ENCODE measurements around the gene HDAC10. TPM values are rescaled to one million over a fixed set of nuclear protein-coding genes. Genes with fewer than 3 reads are reported as not detected.

Gene HDAC10
- total RNA-seq, 1 experiment from 2014 or later, result 45.0 TPM

GRCh38 chr22:50196256-50196655 lies 54.8 kb downstream of the HDAC10 start:
- H3K27me3 Mint-ChIP-seq (ENCODE audit: low read depth), result no peaks in the 10 kb centered on the region
- H3K4me2 ChIP-seq (ENCODE audit: insufficient read depth, insufficient read length, low read length), result no peak overlapping the region
- no peak overlapping the region for H2BK15ac ChIP-seq (ENCODE audit: low read depth, low read length)
- no peak overlapping the region for H3K18ac ChIP-seq (ENCODE audit: insufficient read length, low read depth, low read length)
- TF ChIP-seq CTCF (conservative IDR thresholded peaks at IDR 0.05), result no peak
- H3K56ac ChIP-seq (ENCODE audit: insufficient read length, low read depth, low read length), result no peak overlapping the region
- no peak overlapping the region for H3K27ac ChIP-seq (ENCODE audit: insufficient read length, low read depth, low read length)
- peaks cover 3 to 20% (median 12%) of the 10 kb centered on the region in 3 experiments for H3K36me3 Mint-ChIP-seq (ENCODE audit: insufficient read depth in 1 of 3, low read depth in 3 of 3)
- no peaks in the 10 kb centered on the region for H3K9me3 Mint-ChIP-seq
- no peak overlapping the region for H2BK5ac ChIP-seq (ENCODE audit: insufficient read length, low read length)
- no peak overlapping the region for H4K91ac ChIP-seq (ENCODE audit: insufficient read length, low read depth, low read length)
- H3K4me3 Mint-ChIP-seq, result no peak overlapping the region
- H2AFZ ChIP-seq (ENCODE audit: low read length), result no peak overlapping the region
- no peak overlapping the region for H2BK120ac ChIP-seq (ENCODE audit: low read depth, low read length, poor library complexity, severe bottlenecking)
- H2BK12ac ChIP-seq (ENCODE audit: insufficient read length, low read depth, low read length), result no peak overlapping the region
- no peak overlapping the region for H3K27ac Mint-ChIP-seq
- no peaks in the 10 kb centered on the region for H3K9me3 ChIP-seq (ENCODE audit: control insufficient read depth, low read depth, low read length)
- H3K4me1 Mint-ChIP-seq, result peaks cover 7 to 12% of the 10 kb centered on the region in 2 experiments; a peak in 3 of 4 replicates
- no peaks in the 10 kb centered on the region for H3K4me1 ChIP-seq (ENCODE audit: insufficient read depth, low read length)
- no peak overlapping the region for H4K8ac ChIP-seq (replicated peaks; ENCODE audit: insufficient read length, low read depth, low read length)
- H3K27me3 ChIP-seq (ENCODE audit: insufficient read depth, low read length), result no peaks in the 10 kb centered on the region
- no CpG with 5 or more reads among the region's 18 CpGs for WGBS (ENCODE audit: extremely low coverage, insufficient read length, low lambda C conversion rate)
- no peaks in the 10 kb centered on the region; the same call in 1 of the 2 replicates for H3K79me2 ChIP-seq (ENCODE audit: insufficient read depth, low read length)
- H2BK20ac ChIP-seq (ENCODE audit: low read depth, low read length, poor library complexity, severe bottlenecking), result no peak overlapping the region
- H2AK5ac ChIP-seq (ENCODE audit: insufficient read length, low read length), result no peak overlapping the region
- no peaks in the 10 kb centered on the region for H4K20me1 ChIP-seq (ENCODE audit: control insufficient read depth, insufficient read depth, insufficient read length)
- DNase-seq, result no peak
- H3K23ac ChIP-seq (ENCODE audit: insufficient read length, low read depth, low read length), result no peak overlapping the region
- H3K23me2 ChIP-seq (ENCODE audit: insufficient read length, low read depth, low read length, poor library complexity, severe bottlenecking), result peaks cover 9% of the 10 kb centered on the region
- H3T11ph ChIP-seq (ENCODE audit: low read length), result no peak overlapping the region
- H4K5ac ChIP-seq (ENCODE audit: insufficient read length, low read depth, low read length), result no peak overlapping the region
- no peak overlapping the region for H3K4ac ChIP-seq (ENCODE audit: low read depth, low read length)
- no peak overlapping the region for H3K14ac ChIP-seq (ENCODE audit: insufficient read depth, low read length)
- no peak overlapping the region for H3K9ac ChIP-seq (ENCODE audit: extremely low read depth, insufficient read length, low read length)
- no peaks in the 10 kb centered on the region for H3K79me1 ChIP-seq (ENCODE audit: insufficient read depth, low read depth, low read length, poor library complexity, severe bottlenecking)

Other genes with a start within 250 kb of the HDAC10 start
- gene IL17REL, start 238.5 kb downstream of the HDAC10 start, total RNA-seq (2021), result 0.11 and 0.20 TPM in 2 replicates
- not detected in 2 replicates for gene TTLL8, start 193.0 kb downstream of the HDAC10 start, total RNA-seq (2021)
- not detected in 2 replicates for gene MLC1, start 165.8 kb downstream of the HDAC10 start, total RNA-seq (2021)
- not detected in 2 replicates for gene MOV10L1, start 161.3 kb downstream of the HDAC10 start, total RNA-seq (2021)
- 6.7 and 8.0 TPM in 2 replicates for gene PANX2, start 80.5 kb downstream of the HDAC10 start, total RNA-seq (2021)
- 46.3 and 47.8 TPM in 2 replicates for gene TRABD, start 65.4 kb downstream of the HDAC10 start, total RNA-seq (2021)
- gene SELENOO, start 50.3 kb downstream of the HDAC10 start, total RNA-seq (2021), result 19.0 and 20.4 TPM in 2 replicates
- gene TUBGCP6, start 6.2 kb downstream of the HDAC10 start, total RNA-seq (2021), result 28.4 and 29.0 TPM in 2 replicates
- gene MAPK12, start 10.4 kb upstream of the HDAC10 start, total RNA-seq (2021), result 31.3 and 32.3 TPM in 2 replicates
- gene MAPK11, start 19.1 kb upstream of the HDAC10 start, total RNA-seq (2021), result 1.5 and 2.1 TPM in 2 replicates
- gene PLXNB2, start 56.4 kb upstream of the HDAC10 start, total RNA-seq (2021), result 84.4 and 87.6 TPM in 2 replicates
- 1.0 and 1.5 TPM in 2 replicates for gene DENND6B, start 75.7 kb upstream of the HDAC10 start, total RNA-seq (2021)
- 41.2 and 42.6 TPM in 2 replicates for gene PPP6R2, start 92.1 kb upstream of the HDAC10 start, total RNA-seq (2021)
- 69.8 and 72.0 TPM in 2 replicates for gene SBF1, start 223.8 kb upstream of the HDAC10 start, total RNA-seq (2021)
- gene ADM2, start 230.3 kb upstream of the HDAC10 start, total RNA-seq (2021), result 11.4 and 11.9 TPM in 2 replicates
- gene MIOX, start 235.6 kb upstream of the HDAC10 start, total RNA-seq (2021), result 1.4 and 1.5 TPM in 2 replicates

All from H9 (cell line).